HG03575 (cell line): ENCODE measurements around the gene HCRTR1.
"Not testable (repeated sequence)": the region's sequence is repeated elsewhere in the genome, so short reads cannot be mapped to it uniquely, and the experiment has no call there.

Experiments used
- ATAC-seq: cut with Tn5 transposase; IDR thresholded peaks from one replicate; pipeline ENCODE4 v1.9.1; 2021; ENCODE audit not compliant: unreplicated experiment, insufficient number of reproducible peaks, low FRiP score; ENCODE audit errors: extremely low read depth

Gene HCRTR1

DNA sequence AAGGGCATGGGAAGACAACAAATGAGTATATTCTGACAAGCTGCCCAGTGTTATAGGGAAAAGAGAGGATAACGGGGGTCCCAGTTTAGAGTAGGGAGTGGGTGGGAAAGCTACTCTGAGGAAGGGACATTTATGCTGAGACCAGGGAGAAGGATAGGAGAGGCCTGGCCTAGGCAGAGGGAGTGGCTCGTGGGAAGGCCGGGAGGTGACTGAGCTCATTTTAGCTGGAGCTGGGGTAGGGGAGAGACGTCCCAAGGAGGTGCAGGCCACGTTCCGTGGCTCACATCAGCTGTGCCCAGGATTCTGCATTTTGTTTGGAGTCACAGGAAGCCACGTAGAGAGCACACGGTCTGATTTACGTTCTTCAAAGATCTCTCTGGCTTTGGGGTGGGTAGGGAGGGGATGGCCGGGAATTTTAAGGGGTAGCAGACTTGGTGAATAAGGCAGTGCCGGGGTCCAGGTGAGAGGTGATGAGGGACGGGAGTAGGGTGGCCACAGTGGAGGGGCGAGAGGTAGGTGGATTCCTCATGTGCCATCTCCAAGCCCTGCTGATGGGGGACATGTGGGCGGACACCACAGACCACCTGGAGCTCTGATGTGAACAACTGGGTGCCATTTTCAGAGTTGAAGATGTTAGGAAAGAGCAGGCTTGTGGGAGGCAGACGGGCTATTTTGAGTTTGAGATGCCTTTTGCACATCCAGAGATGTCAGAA is 36.4 kb upstream of the HCRTR1 start:
- no peak for ATAC-seq

DNA sequence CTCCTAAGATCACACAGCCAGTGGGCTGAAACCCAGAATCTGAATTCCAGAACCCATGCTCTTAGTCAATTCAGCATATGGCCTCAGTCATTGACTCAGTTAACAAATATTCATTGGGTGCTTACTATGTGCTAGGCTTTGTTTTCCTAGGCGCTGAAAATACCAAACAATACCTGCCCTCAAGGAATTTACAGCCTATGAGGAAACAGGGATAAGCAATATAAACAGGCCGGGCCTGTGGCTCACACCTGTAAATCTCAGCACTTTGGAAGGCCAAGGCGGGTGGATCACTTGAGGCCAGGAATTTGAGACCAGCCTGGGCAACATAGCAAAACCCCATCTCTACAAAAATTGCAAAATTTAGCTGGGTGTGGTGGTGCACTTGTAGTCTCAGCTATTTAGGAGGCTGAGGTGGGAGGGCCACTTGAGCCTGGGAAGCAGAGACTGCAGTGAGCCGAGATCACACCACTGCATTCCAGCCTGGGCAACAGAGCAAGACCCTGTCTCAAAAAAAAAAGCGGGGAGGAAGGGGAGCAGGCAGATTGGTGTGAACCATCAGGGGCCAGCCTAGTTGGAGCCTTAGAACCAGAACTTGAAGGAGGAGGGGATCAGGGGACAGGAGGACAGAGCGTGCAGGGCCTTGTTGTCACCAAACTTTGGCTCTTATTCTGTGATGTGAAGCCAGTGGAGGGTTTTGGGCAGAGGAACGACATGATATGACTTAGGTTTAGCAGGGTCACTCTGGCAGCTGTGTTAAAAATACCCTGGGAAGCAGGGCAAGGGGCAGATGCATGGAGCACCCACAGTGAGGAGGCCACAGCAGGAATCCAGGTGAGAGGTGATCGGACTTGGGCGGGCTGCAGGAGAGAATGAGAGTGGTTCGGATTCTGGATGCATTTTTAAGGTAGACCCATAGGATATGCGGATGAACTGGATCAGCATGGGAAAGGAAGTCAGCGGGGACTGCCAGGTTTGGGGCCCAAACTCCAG is 35.4 kb upstream of the HCRTR1 start:
- ATAC-seq, result no peak

DNA sequence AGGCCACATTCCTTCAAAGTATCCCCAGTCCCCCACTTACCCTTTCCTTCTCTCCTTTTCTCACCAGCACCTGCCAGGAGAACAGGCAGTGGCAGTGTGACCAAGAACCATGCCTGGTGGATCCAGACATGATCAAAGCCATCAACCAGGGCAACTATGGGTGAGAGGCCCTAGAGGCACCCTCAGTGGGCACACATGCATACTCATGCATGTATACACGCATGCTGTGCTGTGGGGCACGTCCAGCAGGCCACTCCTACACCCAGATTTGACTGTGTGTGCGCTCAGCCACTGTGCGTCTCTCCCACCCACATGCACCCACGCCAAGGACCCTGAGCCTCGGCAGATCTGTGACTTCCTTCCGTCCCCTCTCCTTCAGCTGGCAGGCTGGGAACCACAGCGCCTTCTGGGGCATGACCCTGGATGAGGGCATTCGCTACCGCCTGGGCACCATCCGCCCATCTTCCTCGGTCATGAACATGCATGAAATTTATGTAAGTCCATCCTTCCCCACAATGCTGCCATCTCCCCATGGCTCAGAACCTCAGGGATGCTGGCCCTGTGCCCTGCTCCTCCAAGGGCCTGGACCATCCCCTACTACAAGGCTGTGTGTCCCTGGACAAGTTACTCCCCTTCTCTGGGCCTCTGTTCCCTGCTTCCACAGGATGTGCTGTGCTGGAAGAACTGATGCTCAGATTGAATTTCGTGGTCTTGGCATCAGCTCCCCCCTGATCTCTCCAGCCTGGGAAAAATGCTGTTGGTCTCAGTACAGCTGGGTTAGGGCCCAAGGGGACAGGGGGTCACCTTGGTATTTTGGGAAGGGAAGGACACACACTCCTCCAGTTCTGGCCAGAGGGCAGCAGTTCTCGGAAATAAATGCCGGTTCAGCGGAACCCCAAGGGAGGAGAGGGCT is 34.2 kb upstream of the HCRTR1 start:
- ATAC-seq, result no peak

DNA sequence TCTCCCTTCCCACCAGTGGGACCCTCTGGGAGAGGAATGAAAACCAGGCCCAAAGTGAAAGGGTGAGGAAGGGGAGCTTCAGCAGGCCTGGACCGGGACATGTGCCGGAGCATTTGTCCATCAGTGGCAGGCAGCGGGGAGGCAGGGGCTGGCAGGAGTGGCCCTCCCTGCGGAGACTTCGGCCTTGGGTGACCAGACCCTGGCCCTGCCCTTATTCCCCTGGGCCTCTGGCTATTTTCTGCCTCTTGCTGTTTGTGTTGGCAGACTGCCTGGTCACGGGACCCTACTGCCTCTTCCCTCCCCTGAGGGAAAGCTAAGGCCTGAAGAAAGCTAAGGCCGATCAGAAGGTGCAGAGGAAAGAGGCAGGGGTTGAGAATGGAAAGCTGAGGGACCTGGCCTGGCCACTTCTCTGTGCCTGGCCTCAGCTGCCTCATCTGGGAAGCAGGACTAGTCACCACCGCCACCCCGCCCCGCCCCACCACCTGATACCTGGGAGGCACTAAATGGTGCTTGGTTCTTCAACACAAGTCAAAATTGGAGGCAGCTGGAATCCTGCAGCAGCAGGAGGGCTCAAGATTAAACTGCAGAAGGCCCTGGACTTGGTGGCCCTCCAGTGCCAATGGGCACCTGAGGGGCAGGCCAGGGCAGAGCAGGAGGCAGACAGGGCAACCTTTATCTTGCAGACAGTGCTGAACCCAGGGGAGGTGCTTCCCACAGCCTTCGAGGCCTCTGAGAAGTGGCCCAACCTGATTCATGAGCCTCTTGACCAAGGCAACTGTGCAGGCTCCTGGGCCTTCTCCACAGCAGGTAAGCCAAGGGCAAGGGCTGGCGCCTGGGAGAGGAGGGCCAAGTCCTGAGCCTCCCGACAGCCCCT is 33.3 kb upstream of the HCRTR1 start:
- ATAC-seq, result no peak

DNA sequence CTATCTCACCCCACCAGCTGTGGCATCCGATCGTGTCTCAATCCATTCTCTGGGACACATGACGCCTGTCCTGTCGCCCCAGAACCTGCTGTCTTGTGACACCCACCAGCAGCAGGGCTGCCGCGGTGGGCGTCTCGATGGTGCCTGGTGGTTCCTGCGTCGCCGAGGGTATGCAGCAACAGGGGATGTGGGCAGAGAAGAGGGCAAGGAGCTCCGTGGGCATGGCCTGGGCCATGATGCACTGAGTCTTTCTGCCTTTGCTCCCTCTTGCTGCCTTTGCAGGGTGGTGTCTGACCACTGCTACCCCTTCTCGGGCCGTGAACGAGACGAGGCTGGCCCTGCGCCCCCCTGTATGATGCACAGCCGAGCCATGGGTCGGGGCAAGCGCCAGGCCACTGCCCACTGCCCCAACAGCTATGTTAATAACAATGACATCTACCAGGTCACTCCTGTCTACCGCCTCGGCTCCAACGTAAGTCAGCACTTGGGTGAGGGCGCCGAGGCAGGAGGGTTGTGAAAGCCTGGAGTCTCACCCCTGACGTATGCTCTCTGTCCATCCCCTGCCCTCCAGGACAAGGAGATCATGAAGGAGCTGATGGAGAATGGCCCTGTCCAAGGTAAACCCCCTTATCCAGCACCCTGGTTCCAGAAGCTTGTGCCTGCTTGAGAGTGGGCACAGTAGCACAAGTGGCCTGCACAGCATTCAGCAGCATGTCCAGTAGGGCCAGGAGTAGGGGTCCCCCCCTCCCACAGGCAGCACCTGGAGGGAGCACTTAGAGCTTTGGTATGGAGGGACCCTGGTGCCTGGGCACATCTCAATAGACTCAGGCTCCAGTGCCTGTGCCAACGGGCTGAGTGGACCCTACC is 32.4 kb upstream of the HCRTR1 start:
- ATAC-seq, result no peak

DNA sequence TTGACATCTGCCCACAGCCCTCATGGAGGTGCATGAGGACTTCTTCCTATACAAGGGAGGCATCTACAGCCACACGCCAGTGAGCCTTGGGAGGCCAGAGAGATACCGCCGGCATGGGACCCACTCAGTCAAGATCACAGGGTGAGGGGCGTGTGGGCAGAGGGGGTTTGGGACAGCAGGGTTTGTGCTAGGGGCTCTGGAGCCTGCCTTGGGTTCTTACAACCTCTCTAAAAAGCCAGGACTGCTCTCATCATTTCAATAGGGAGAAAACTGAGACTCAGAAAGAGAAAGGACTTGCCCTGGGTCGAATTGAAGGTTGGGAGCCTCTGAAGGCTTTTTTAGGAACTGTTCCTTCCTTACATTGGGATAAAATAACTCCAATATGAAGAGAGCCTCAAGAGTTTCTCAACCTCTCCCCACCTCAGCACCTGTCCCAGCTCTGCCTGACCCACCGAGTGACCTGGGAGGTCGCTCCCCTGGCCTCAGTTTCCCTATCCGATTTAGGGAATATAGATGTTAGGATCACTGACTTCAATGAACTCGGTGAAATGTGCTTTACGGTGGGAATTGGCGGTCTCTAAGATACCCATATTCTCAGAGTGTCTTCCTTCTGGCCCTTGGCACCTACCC is 31.6 kb upstream of the HCRTR1 start:
- ATAC-seq, result no peak

DNA sequence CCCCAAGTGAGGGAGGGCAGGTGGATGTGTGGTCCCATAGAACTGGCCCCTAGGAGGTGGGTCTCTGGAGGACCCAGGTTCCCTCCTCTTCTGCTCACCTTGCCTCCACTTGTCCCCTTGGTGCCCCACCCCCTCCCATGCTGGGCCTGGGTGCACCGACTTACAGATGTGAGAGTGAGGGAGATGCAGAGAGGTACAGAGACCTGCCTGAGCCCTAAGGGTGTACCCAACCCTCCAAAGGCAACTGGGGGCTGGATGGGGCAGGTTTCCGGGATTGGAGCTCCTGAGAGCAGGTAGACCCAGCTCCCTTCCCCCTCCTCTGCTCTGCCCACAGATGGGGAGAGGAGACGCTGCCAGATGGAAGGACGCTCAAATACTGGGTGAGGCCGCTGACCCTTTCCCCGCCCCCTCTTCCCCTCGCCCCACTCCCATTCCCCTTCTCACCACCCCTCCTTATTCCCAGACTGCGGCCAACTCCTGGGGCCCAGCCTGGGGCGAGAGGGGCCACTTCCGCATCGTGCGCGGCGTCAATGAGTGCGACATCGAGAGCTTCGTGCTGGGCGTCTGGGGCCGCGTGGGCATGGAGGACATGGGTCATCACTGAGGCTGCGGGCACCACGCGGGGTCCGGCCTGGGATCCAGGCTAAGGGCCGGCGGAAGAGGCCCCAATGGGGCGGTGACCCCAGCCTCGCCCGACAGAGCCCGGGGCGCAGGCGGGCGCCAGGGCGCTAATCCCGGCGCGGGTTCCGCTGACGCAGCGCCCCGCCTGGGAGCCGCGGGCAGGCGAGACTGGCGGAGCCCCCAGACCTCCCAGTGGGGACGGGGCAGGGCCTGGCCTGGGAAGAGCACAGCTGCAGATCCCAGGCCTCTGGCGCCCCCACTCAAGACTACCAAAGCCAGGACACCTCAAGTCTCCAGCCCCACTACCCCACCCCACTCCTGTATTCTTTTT is 30.8 kb upstream of the HCRTR1 start:
- no peak for ATAC-seq

DNA sequence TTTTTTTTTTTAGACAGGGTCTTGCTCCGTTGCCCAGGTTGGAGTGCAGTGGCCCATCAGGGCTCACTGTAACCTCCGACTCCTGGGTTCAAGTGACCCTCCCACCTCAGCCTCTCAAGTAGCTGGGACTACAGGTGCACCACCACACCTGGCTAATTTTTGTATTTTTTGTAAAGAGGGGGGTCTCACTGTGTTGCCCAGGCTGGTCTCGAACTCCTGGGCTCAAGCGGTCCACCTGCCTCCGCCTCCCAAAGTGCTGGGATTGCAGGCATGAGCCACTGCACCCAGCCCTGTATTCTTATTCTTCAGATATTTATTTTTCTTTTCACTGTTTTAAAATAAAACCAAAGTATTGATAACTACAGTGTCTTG is 30.2 kb upstream of the HCRTR1 start:
- not testable (repeated sequence) for ATAC-seq

GRCh38 chr1:31587720-31588423 is 29.6 kb upstream of the HCRTR1 start:
- no peak for ATAC-seq

- no peak for ATAC-seq
Measured at GRCh38 chr1:31588751-31589515, 28.6 kb upstream of the HCRTR1 start.

GRCh38 chr1:31591425-31592093 is 25.9 kb upstream of the HCRTR1 start:
- no peak for ATAC-seq

DNA sequence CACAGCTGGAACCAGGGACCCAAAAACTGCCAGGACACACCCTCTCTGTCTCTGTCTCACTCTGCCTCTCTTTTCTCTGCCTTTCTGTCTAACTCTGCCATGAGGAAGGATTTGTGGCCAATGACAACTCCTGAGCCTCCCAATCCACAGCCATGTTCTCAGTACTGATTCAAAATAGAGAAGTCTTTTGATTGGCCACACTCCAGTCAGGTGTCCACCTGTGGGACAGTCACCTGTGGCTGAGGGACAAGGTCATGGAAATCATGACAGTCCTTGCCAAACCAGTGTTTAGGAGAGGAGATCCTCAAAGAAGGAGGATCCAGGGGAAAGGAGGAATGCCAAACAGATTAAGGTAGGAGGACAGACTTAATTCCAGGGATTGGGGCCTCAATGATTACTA is 25.4 kb upstream of the HCRTR1 start:
- no peak for ATAC-seq

GRCh38 chr1:31593136-31593665 is 24.3 kb upstream of the HCRTR1 start:
- ATAC-seq, result no peak
